IMR-90 (cell line): ENCODE results near the gene OPCML.

ENCODE experiments used
- FOS ChIP-seq: fragments of 150-350 bp; IDR thresholded peaks from 2 replicates; pipeline ENCODE4 v1.6.1; 2016; ENCODE audit warnings: low read depth, low read length
- MAZ ChIP-seq: IDR thresholded peaks from 2 replicates; pipeline ENCODE4 v1.6.1; 2012; ENCODE audit warnings: low read depth, mild to moderate bottlenecking, low read length, improper control_type of control experiment, moderate library complexity, borderline replicate concordance
- NFE2L2 ChIP-seq: fragments of 150-350 bp; IDR thresholded peaks from 2 replicates; pipeline ENCODE4 v1.6.1; 2016; ENCODE audit warnings: low read depth, mild to moderate bottlenecking, low read length
- POLR2A ChIP-seq: IDR thresholded peaks from 2 replicates; pipeline ENCODE4 v1.6.1; 2012; ENCODE audit warnings: mild to moderate bottlenecking, low read depth, low read length
- RAD21 ChIP-seq: IDR thresholded peaks from 2 replicates; pipeline ENCODE4 v1.6.1; 2012; ENCODE audit warnings: low read length, improper control_type of control experiment
- RCOR1 ChIP-seq: IDR thresholded peaks from 2 replicates; pipeline ENCODE4 v1.6.1; 2012; ENCODE audit warnings: mild to moderate bottlenecking, low read length, improper control_type of control experiment; ENCODE audit not compliant: insufficient replicate concordance
- RFX5 ChIP-seq: IDR thresholded peaks from 2 replicates; pipeline ENCODE4 v1.8.0; 2012; ENCODE audit warnings: low read depth, mild to moderate bottlenecking, low read length, moderate library complexity
- SMC3 ChIP-seq: fragments of 150-350 bp; IDR thresholded peaks from 2 replicates; pipeline ENCODE4 v1.6.1; 2016; ENCODE audit warnings: low read depth, mild to moderate bottlenecking, antibody characterized with exemption, low read length, moderate library complexity
- USF2 ChIP-seq: fragments of 150-350 bp; IDR thresholded peaks from 2 replicates; pipeline ENCODE4 v1.6.1; 2017; ENCODE audit warnings: mild to moderate bottlenecking, antibody characterized with exemption, low read length, low read depth
- TF ChIP-seq, protein P1 (sequence below): conservative IDR thresholded peaks from 2 replicates; pipeline ENCODE4 v1.5.1; 2012; ENCODE audit warnings: mild to moderate bottlenecking, low read depth, low read length, improper control_type of control experiment

GRCh38 chr11:132904091-132904490 is 628.2 kb downstream of the OPCML start:
- no peak for TF ChIP-seq POLR2A
- TF ChIP-seq, protein P1, sequence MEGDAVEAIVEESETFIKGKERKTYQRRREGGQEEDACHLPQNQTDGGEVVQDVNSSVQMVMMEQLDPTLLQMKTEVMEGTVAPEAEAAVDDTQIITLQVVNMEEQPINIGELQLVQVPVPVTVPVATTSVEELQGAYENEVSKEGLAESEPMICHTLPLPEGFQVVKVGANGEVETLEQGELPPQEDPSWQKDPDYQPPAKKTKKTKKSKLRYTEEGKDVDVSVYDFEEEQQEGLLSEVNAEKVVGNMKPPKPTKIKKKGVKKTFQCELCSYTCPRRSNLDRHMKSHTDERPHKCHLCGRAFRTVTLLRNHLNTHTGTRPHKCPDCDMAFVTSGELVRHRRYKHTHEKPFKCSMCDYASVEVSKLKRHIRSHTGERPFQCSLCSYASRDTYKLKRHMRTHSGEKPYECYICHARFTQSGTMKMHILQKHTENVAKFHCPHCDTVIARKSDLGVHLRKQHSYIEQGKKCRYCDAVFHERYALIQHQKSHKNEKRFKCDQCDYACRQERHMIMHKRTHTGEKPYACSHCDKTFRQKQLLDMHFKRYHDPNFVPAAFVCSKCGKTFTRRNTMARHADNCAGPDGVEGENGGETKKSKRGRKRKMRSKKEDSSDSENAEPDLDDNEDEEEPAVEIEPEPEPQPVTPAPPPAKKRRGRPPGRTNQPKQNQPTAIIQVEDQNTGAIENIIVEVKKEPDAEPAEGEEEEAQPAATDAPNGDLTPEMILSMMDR, result no peak
- no peak for TF ChIP-seq RCOR1
- no peak for TF ChIP-seq USF2
- TF ChIP-seq MAZ, result no peak
- TF ChIP-seq NFE2L2, result no peak
- TF ChIP-seq FOS, result no peak
- no peak for TF ChIP-seq SMC3
- TF ChIP-seq RAD21, result no peak
- no peak for TF ChIP-seq RFX5
